HG02763 (cell line): Measurements from ENCODE around the gene FBXO28.

Source experiments
- ATAC-seq: cut with Tn5 transposase; IDR thresholded peaks from one replicate; pipeline ENCODE4 v1.9.1; 2021; ENCODE audit warnings: mild to moderate bottlenecking, moderate library complexity; ENCODE audit not compliant: unreplicated experiment

The FBXO28 gene

GRCh38 chr1:224092601-224093000 is 21.3 kb upstream of the FBXO28 start:
- ATAC-seq, result no peak

GRCh38 chr1:224095339-224095738 is 18.6 kb upstream of the FBXO28 start:
- no peak for ATAC-seq

DNA sequence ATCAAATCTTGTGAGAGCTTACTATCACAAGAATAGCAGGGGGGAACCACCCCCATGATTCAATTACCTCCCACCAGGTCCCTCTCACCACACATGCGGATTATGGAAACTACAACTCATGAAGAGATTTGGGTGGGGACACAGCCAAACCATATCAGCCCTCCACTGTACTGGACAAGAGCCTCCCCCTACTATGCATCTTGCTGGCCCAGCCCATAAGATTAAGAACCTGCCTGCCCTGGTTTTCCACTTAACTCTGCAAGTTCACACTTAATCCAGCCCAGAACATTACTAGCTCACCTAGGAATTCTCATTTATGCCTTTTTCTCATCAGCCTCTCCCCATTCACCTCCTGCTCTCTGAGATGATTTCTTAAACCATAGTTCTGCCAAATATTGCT is 18.0 kb upstream of the FBXO28 start:
- ATAC-seq, result no peak

DNA sequence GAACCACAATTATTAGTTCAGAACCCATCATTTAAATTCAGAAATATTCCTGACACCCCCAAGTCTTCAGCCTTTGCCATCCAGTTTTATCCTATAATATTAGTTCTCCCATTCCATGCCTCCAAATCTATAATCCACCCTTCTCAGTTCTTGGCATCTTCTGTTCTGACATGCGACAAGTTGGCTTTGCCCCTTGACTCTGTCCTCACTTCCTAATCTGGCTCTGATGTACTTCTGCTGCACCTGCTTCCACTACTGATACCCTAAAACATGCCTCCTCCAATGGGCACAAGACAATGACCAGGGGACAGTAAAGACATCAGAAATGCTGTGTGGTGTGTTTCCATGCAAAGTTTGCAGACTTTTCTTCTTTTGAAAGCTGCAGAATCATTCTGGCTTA is 17.1 kb upstream of the FBXO28 start:
- ATAC-seq, result no peak

GRCh38 chr1:224098007-224098406 is 15.9 kb upstream of the FBXO28 start:
- no peak for ATAC-seq

GRCh38 chr1:224106568-224107281 is 7.2 kb upstream of the FBXO28 start:
- ATAC-seq, result no peak

DNA sequence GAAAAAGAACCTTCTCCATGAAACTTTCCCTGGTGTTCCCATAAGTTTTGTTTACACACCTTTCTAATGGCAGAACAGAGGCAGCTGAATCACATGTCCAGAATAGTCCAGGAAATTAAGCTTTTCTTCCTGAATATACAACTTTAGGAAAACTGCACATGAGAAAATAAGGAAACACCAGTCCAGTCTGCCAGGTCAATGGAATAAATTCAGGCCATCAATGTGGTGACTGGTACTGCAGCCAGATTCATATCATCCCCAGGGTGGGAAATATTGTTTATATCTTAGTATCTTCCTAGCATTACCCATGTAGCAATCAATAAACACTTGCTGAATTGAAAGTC is 6.7 kb upstream of the FBXO28 start:
- no peak for ATAC-seq

GRCh38 chr1:224108991-224109390 is 4.9 kb upstream of the FBXO28 start:
- no peak for ATAC-seq

DNA sequence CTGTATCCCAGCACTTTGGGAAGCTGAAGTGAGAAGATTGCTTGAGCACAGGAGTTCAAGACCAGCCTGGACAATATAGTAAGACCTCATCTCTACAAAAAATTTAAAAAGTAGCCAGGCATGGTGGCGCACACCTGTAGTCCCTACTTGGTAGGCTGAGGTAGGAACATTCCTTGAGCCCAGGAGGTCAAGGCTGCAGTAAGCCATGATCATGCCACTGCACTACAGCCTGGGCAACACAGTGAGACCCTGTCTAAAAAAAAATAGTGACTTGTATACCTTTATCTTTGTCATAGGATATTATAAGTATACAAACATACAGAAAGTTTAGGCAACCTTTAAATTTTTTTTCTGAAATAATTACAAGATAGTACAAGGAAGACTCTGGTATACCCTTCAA is 3.9 kb upstream of the FBXO28 start:
- ATAC-seq, result no peak

DNA sequence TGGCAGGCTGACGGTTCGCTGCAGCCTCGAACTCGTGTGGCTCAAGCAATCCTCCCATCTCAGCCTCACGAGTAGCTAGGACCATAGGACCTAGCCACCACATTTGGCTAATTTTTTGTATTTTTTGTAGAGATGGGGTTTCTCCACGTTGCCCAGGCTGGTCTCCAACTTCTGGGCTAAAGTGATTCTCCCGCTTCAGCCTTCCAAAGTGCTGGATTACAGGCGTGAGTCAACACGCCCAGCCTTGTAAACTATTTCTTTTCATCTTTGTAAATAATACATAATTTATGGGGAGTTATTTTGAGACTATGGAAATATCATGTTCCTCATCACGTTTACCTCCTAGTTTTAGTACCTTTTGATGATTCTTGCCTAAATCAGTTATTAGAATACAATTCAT is 906 bp upstream of the FBXO28 start:
- no peak for ATAC-seq

DNA sequence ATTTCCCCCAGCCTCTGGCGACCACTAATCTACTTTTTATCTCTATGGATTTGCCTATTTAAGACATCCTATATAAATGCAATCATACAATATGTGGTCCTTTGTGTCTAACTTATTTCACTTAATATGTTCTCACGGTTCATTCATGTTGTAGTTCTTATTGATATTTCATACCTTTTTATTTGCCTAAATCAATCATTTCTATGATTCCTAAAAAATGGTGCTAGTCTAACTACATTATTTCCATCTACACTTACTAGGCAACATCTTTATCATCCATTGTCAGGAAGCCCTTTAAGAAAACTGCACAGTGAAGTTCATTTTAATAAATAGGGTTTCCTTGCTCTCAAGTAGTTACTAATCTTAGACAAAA is 380 bp upstream of the FBXO28 start:
- no peak for ATAC-seq

DNA sequence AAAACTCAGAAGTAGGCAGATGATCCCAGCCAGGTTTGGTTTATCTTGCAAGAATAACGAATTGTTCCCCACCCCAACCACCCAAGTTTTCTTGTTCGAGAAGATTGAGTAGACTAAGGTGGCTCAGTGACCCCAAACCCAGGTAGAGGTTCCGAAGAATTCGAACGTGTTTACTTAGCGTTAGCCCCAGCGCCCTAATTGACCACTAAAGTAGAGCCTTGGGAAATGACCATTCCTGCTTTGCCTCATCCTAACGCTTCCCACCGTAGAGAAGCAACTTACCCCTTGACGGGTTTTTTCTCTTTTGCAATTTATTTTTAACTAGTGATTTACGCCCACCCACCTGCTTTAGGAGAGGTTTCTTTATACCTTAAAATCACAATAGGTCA is 870 bp downstream of the FBXO28 start:
- no peak for ATAC-seq

DNA sequence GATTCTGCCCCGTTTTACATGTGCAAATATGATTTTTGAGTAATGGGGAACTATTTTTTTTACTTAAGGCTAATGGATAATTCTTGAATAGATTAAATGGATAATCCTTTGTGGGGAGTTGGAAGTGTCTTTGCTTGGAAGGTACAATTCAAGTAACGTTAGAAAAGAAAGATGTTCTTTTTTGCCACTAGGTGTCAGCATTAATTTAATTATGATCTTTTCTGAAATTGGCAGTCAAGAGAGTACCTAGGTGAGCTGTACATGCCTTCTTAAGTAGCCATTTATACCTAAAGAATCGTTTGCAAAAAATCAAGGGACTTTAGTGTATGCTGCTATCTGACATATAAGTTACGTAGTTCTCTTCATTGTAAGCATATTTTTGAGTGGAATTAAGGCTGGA is 2.2 kb downstream of the FBXO28 start:
- ATAC-seq, result no peak

DNA sequence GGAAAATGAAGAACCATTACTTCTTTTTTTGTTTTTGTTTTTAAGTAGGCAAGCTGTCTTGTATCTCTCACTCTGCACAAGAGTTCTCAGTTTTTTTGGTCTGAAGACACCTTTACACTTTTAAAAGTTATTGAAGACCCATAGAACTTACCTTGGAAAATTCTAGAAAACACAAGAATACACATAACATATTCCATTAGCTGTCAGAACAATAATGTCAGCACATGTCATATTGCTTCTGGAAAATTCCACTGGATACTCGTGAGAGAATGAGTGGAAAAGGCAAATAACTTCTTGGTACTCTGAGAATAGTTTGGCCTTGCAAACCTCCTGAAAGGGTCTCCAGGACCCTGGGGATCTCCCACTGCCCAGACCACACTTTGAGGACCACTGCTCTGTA is 4.8 kb downstream of the FBXO28 start:
- no peak for ATAC-seq

- ATAC-seq, result no peak
Measured at GRCh38 chr1:224123136-224123535, 9.2 kb downstream of the FBXO28 start.

DNA sequence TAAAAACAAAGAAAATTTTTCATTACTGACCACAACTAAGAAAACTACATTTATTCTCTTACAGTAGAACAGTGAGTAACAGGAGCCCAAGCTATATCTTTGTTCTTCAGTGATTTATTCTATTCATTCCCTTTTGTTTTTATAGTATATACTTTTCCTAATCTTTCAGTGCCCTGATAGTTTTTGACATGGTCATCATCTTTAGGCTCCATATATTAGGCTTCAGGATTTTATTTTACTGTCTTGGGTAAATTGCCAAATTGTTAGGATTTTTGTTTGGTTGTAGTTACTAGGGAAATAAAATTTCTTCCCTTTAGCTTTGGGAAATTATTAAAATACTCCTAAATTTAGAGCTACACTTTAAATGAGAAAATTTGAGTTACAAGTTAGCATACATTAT is 10.3 kb downstream of the FBXO28 start:
- no peak for ATAC-seq

DNA sequence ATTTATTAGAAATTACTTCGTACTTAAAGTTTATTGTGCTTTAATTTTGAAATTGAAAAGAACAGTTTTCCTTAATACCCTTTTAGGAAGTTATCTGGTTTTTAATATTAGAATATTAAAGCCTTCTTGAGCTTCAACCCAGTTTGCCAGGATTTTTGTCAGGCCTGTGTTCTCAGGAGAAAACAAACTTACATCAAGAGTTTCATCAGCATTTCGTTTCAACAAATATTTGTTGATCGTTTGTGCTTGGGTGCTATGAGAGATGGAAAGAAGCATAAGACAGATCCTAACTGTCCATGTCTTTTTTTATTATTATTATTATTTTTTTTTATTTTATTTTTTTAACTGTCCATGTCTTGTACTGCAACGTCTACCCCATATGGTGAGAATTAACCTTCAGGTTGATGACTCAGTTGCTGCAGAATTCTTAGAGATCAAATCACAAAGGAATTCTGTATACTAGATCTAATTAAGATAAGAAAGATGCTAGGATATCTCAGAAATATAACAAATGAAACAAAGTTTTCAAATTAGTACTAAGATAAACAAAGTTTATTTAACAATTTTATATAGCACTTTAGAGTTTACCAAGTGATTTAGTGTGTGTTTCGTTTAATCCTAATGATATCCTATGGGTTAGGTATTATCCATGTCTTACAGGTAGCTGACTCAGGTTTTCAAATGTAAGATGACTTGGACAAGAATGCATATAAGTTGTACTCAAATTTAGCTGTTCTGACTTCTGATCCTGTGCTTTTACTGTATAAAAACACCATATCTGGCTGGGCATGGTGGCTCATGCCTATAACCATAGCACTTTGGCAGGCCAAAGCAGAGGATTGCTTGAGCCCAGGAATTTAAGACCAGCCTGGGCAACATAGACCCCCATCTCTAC is 14.3 kb downstream of the FBXO28 start:
- no peak for ATAC-seq

DNA sequence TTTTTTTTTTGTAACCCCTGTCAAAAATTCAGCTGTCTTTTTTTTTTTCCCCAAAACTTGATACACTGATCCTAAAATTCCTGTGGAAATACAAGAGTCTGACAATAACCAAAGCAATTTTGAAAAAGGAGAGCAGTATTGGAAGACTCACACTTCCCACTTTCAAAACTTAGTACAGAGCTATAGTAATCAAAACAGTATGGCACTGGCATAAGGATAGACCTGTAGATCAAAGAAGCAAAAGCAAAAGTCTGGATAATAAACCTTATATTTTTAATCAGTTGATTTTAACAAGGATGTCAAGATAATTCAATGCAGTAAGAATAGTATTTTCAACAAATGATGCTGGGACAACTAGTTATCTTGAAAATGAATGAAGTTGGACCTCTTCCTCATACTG is 17.3 kb downstream of the FBXO28 start:
- ATAC-seq, result no peak

DNA sequence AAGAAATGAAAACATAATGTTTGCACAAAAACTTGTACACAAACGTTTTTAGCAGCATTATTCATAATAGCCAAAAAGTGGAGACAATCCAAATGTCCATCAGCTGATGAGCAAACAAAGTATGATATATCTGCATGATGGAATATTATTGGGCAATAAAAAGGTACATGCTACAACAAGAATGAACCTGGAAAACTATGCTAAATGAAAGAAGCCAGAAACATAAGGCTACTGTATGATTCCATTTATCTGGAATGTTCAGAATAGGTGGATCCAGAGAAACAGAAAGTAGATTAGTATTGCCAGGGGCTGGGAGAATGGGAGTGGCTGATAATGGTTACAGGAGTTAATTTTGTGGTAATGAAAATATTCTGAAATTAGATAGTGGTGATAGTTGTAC is 19.0 kb downstream of the FBXO28 start:
- no peak for ATAC-seq

DNA sequence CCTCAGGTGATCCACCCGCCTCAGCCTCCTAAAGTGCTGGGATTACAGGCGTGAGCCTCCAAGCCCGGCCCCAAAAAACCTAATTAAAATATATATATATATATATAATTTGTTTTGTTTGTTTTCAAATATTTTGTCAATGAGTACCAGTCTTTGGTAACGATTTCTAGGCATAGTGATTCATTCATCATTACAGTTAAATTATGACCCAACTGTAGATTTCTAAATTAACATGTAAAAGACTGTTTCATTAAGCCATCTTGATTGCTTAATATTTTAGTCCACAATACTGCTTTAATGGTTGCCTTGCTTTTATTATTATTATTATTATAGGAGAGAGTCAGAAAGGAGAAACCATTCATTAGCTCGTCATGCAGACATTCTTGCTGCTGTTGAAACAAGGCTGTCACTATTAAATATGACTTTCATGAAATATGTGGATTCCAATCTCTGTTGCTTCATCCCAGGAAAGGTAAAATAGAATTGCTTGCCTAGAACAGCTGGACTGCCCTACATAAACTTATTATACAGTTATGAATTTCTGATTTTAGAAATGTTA is 19.9 kb downstream of the FBXO28 start:
- no peak for ATAC-seq

DNA sequence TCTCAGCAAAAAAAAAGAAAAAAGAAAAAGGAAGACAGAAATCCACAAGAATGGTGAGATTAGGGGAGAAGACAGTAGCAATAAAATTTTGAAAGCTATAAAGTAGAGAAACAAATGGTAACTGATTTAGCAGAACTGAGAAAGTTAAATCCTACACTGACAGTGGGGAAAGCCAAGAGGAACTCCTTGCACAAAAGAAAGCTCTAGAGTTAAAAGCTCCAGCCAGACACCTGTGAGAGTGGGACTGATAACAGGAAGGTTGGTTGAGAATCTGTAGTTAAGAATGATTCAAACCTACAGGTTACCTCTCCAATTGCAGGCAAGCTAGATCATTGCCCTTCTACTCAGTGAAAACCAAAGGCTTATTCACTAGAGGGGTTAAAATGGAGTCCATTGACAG is 23.6 kb downstream of the FBXO28 start:
- ATAC-seq, result no peak

DNA sequence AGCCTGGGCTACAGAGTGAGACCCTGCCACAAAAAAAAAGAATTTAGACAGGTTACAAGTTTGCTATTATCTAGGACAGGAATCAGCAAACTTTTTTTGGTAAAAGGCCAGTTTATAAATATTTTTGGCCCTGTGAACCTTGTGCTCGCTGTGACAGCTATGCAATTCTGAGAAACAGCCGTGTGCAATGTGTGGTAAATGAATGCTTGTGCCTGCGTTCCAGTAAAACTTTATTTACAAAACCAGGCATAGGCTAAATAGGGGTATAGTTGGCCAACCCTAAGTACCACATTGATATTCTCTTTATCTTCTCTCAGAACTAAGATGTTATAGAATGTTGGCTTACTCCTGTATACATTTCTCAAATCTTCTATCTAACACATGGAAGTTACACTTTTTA is 24.3 kb downstream of the FBXO28 start:
- no peak for ATAC-seq
